Measurements from ENCODE around the gene PKD2L2.

Gene PKD2L2

DNA sequence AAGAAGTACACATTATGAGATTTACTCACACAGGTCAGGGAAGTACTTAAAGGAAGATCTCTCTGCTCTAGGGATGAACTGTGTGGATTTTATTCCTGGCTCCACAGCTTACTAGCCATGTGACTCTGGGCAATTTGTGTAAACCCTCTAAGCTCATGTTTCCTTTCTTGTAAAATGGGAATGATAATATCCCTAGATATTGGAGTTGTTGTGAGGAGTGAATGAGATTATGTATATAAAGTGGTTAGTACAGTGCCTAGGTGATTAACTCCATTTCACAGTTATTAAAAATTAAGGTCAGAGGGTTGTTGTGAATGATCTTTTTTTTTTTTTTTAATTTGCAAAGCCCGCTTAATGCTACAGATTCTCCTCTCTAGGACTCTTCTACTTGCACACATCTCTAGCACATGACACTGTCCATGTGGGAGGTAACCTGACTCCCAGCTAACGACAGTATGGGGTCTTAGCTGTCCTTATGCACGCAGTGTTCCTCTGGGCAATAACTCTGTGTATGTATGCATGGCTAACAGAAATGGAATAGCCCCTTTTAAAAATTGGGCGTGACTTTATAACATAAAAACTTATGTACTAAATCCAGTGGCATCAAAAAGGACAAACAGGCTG lies 45.5 kb upstream of the PKD2L2 start (continued):
- TF ChIP-seq ZNF629 (tag by site-specific recombination; IDR thresholded peaks at IDR 0.05) = no peak
- no peak for TF ChIP-seq SCRT2 (tag by site-specific recombination; IDR thresholded peaks at IDR 0.05)
- no peak for TF ChIP-seq ZNF112 (tag by site-specific recombination; IDR thresholded peaks at IDR 0.05)
- TF ChIP-seq ZBTB17 (tag by site-specific recombination; IDR thresholded peaks at IDR 0.05) = peak; percentile 33; the same call in 1 of the 2 replicates
- no peak for TF ChIP-seq ZNF514 (tag by site-specific recombination; IDR thresholded peaks at IDR 0.05)
- TF ChIP-seq ZNF391 (tag by site-specific recombination; IDR thresholded peaks at IDR 0.05; ENCODE audit: borderline replicate concordance, low read depth) = no peak
- TF ChIP-seq HOXC10 (CRISPR knock-in tag; IDR thresholded peaks at IDR 0.05) = no peak
- TF ChIP-seq, protein P1, sequence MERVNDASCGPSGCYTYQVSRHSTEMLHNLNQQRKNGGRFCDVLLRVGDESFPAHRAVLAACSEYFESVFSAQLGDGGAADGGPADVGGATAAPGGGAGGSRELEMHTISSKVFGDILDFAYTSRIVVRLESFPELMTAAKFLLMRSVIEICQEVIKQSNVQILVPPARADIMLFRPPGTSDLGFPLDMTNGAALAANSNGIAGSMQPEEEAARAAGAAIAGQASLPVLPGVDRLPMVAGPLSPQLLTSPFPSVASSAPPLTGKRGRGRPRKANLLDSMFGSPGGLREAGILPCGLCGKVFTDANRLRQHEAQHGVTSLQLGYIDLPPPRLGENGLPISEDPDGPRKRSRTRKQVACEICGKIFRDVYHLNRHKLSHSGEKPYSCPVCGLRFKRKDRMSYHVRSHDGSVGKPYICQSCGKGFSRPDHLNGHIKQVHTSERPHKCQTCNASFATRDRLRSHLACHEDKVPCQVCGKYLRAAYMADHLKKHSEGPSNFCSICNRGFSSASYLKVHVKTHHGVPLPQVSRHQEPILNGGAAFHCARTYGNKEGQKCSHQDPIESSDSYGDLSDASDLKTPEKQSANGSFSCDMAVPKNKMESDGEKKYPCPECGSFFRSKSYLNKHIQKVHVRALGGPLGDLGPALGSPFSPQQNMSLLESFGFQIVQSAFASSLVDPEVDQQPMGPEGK (tag by site-specific recombination; IDR thresholded peaks at IDR 0.05) = no peak
- TF ChIP-seq ZNF16 (tag by site-specific recombination; IDR thresholded peaks at IDR 0.05; ENCODE audit: low read depth) = no peak
- TF ChIP-seq WT1 (tag by site-specific recombination; IDR thresholded peaks at IDR 0.05) = peak; percentile 72
- no peak for TF ChIP-seq ZNF777 (tag by site-specific recombination; IDR thresholded peaks at IDR 0.05; ENCODE audit: borderline replicate concordance)
- TF ChIP-seq, protein P2, sequence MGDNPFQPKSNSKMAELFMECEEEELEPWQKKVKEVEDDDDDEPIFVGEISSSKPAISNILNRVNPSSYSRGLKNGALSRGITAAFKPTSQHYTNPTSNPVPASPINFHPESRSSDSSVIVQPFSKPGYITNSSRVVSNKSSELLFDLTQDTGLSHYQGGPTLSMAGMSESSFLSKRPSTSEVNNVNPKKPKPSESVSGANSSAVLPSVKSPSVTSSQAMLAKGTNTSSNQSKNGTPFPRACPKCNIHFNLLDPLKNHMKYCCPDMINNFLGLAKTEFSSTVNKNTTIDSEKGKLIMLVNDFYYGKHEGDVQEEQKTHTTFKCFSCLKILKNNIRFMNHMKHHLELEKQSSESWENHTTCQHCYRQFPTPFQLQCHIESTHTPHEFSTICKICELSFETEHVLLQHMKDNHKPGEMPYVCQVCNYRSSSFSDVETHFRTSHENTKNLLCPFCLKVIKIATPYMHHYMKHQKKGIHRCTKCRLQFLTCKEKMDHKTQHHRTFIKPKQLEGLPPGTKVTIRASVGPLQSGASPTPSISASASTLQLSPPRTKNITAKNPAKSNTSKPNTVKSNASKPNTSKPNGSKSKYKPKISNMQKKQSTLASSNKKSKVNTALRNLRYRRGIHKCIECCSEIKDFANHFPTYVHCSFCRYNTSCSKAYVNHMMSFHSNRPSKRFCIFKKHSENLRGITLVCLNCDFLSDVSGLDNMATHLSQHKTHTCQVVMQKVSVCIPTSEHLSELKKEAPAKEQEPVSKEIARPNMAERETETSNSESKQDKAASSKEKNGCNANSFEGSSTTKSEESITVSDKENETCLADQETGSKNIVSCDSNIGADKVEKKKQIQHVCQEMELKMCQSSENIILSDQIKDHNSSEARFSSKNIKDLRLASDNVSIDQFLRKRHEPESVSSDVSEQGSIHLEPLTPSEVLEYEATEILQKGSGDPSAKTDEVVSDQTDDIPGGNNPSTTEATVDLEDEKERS (tag by site-specific recombination; IDR thresholded peaks at IDR 0.05) = no peak
- no peak for TF ChIP-seq ZNF341 (tag by site-specific recombination; IDR thresholded peaks at IDR 0.05; ENCODE audit: low read depth)
- TF ChIP-seq KLF16 (tag by site-specific recombination; IDR thresholded peaks at IDR 0.05) = no peak
- TF ChIP-seq YY2 (tag by site-specific recombination; IDR thresholded peaks at IDR 0.05) = no peak
- TF ChIP-seq ZNF610 (tag by site-specific recombination; IDR thresholded peaks at IDR 0.05; ENCODE audit: borderline replicate concordance) = no peak
- TF ChIP-seq, protein P3, sequence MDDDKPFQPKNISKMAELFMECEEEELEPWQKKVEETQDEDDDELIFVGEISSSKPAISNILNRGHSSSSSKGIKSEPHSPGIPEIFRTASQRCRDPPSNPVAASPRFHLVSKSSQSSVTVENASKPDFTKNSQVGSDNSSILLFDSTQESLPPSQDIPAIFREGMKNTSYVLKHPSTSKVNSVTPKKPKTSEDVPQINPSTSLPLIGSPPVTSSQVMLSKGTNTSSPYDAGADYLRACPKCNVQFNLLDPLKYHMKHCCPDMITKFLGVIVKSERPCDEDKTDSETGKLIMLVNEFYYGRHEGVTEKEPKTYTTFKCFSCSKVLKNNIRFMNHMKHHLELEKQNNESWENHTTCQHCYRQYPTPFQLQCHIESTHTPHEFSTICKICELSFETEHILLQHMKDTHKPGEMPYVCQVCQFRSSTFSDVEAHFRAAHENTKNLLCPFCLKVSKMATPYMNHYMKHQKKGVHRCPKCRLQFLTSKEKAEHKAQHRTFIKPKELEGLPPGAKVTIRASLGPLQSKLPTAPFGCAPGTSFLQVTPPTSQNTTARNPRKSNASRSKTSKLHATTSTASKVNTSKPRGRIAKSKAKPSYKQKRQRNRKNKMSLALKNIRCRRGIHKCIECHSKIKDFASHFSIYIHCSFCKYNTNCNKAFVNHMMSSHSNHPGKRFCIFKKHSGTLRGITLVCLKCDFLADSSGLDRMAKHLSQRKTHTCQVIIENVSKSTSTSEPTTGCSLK (tag by site-specific recombination; IDR thresholded peaks at IDR 0.05) = no peak
- no peak for TF ChIP-seq ZNF423 (tag by site-specific recombination; IDR thresholded peaks at IDR 0.05)
- TF ChIP-seq ZNF664 (tag by site-specific recombination; IDR thresholded peaks at IDR 0.05) = no peak
- no peak for TF ChIP-seq ZFP69B (tag by site-specific recombination; IDR thresholded peaks at IDR 0.05)
- TF ChIP-seq GLI2 (tag by site-specific recombination; IDR thresholded peaks at IDR 0.05; ENCODE audit: borderline replicate concordance, low read depth) = no peak
- TF ChIP-seq ZNF747 (tag by site-specific recombination; IDR thresholded peaks at IDR 0.05) = no peak
- TF ChIP-seq ZNF221 (tag by site-specific recombination; IDR thresholded peaks at IDR 0.05; ENCODE audit: borderline replicate concordance) = no peak
- no peak for TF ChIP-seq ZNF350 (tag by site-specific recombination; IDR thresholded peaks at IDR 0.05)
- TF ChIP-seq SALL2 (tag by site-specific recombination; IDR thresholded peaks at IDR 0.05; ENCODE audit: borderline replicate concordance) = no peak
- peak; percentile 67; the same call in 1 of the 2 replicates for TF ChIP-seq ZNF501 (tag by site-specific recombination; IDR thresholded peaks at IDR 0.05)
- no peak for TF ChIP-seq TRIM28 (IDR thresholded peaks at IDR 0.05; ENCODE audit: borderline replicate concordance, low read length)
- TF ChIP-seq ZNF19 (tag by site-specific recombination; IDR thresholded peaks at IDR 0.05; ENCODE audit: low read depth) = no peak
- no peak for TF ChIP-seq ZNF114 (tag by site-specific recombination; IDR thresholded peaks at IDR 0.05)
- TF ChIP-seq ZBTB7A (tag by site-specific recombination; IDR thresholded peaks at IDR 0.05; ENCODE audit: low read depth) = no peak
- TF ChIP-seq OSR2 (tag by site-specific recombination; IDR thresholded peaks at IDR 0.05) = no peak
- TF ChIP-seq ZFP3 (tag by site-specific recombination; IDR thresholded peaks at IDR 0.05; ENCODE audit: low read depth) = no peak
- TF ChIP-seq, protein P4, sequence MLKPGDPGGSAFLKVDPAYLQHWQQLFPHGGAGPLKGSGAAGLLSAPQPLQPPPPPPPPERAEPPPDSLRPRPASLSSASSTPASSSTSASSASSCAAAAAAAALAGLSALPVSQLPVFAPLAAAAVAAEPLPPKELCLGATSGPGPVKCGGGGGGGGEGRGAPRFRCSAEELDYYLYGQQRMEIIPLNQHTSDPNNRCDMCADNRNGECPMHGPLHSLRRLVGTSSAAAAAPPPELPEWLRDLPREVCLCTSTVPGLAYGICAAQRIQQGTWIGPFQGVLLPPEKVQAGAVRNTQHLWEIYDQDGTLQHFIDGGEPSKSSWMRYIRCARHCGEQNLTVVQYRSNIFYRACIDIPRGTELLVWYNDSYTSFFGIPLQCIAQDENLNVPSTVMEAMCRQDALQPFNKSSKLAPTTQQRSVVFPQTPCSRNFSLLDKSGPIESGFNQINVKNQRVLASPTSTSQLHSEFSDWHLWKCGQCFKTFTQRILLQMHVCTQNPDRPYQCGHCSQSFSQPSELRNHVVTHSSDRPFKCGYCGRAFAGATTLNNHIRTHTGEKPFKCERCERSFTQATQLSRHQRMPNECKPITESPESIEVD (tag by site-specific recombination; IDR thresholded peaks at IDR 0.05) = peak; percentile 52
- TF ChIP-seq SCRT1 (tag by site-specific recombination; IDR thresholded peaks at IDR 0.05; ENCODE audit: borderline replicate concordance) = no peak
